ENCODE measurements around the gene VPS37B.
A peak's percentile ranks its signal among the peaks of the same experiment; 100 is the strongest.
"Not testable (repeated sequence)": the region's sequence is repeated elsewhere in the genome, so short reads cannot be mapped to it uniquely, and the experiment has no call there.

Gene VPS37B

DNA sequence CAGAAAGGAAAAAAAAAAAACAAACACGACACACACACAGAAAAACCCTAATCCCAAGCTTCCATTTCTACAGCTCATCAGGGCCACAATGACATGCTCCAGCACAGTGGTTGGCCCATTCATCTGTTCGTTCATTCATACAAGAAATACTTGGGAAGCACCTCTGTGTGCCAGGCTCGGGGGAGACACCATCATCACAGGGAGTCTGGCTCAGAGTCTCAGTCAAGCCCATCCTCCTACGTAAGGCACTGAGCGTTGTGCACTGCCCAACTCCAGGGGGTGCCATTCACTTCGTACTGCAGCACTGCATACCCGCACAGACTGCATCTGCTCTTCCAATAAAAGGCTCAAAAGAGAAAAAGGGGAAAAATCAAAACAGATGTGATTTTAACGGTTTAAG is 15.3 kb downstream of the VPS37B start:
- DNase-seq, result peak; percentile 26

DNA sequence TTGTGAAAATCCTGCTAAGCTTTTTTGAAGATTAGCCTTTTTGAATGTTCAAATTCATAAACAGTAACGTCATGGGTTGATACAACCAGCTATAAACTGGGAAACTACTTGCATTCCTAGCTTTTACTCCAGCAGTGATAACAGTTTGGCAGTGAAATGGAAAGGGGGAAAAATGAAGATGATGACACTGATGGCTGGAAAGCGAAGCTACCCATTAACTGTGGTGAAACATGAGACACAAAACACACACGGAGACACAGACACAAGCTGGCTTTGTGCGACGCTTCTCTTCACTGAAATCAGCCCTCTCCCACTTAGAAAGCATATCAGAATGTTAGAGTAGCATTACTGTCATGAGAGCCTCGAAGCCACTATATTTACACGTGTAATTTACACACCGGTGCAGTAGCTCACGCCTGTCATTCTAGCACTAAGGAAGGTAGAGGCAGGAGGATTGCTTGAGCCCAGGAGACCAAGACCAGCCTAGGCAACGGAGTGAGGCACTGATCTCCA is 15.7 kb downstream of the VPS37B start:
- DNase-seq, result no peak

DNA sequence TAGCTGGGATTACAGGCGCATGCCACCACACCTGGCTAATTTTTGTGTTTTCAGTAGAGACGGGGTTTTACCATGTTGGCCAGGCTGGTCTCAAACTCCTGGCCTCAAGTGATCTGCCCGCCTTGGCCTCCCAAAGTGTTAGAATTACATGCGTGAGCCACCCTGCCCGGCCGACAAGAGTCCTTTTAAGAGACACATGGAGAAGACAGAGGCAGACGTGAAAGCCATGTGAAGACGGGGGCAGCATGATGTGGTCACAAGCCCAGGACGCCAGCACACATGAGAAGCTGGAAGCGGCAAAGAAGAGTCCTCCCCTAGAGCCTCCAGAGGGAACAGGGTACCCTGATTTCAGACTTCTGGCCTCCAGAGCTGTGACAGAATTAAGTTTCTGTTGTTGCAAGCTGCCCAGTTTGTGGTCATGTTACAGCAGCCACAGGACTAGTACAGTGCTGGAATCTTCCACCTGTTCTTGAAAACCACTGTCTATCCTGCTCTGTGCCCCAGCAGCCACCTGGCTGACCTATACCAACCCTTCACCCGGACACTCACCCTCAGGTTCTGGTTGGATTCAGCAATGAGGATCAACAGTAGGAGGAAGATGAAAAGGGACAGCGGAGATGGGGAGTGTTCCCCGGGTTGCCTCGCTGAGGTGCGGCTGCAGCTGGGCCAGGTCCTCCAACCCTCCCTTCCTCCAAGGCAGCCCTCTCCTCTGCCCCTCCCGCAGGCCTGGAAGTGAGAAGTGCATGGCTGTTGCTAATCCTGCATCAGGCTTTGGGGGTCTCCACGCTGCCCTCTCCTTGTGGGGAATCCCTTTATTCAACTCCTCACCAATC is 16.9 kb downstream of the VPS37B start:
- DNase-seq, result no peak

DNA sequence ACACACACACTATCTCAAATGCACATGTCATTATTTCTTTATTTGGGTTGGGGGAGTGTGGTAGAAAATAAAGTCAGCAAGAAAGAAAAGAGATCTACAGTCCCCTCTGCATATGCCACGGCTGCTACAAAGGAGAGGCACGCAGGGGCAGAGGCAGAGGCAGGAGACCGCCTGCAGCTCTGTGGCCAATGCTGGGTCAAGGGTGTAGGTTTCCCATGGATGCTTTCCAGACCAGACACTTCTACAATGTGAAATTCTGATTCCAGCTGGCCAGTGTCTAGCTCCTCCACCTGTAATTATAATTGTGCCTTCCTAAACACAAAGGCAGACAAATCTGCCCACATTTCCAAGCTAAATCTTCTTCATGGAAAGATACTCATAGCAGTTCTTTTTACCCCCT is 19.2 kb downstream of the VPS37B start:
- no peak for DNase-seq

DNA sequence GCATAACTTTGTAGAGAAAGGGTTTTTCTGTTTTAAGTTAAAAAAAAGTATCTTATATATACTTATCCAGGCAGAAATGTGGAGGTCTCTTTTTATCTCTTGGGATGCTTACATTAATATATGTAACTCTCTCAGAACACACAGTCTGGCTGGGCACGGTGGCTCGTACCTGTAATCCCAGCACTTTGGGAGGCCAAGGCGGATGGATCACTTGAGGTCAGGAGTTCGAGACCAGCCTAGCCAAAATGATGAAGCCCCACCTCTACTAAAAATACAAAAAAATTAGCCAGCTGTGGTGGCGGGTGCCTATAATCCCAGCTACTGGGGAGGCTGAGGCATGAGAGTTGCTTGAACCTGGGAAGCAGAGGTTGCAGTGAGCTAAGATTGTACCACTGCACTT is 19.6 kb downstream of the VPS37B start:
- DNase-seq, result not testable (repeated sequence)

DNA sequence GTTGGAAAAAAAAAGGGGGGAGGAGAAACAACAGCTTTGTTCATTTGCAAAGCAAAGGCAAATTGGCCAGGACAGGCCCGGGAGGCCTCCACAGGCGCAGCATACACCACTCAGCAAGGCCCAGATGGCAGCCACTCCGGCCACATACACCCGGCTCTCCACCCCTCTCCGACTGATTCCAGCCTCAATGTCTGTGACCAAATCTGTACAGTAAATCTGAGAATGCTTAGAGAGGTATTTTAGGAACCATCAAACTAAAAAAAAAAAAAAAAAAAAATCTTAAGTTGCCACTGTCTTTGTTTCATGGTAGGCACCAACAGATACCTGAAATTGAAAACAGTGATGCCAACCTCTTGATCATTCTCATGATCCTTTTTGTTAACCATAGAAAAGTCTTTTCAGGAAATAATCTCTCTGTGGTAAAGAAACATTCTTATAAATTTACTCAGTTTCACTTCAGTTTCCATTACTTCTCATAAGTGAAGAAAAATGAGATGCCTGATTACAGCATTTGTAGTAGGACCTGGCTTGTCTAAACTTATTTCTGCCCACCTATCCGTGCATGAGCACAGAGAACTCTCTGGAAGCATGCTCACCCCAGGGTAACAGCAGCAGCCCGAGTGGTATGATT is 20.2 kb downstream of the VPS37B start:
- DNase-seq, result no peak

DNA sequence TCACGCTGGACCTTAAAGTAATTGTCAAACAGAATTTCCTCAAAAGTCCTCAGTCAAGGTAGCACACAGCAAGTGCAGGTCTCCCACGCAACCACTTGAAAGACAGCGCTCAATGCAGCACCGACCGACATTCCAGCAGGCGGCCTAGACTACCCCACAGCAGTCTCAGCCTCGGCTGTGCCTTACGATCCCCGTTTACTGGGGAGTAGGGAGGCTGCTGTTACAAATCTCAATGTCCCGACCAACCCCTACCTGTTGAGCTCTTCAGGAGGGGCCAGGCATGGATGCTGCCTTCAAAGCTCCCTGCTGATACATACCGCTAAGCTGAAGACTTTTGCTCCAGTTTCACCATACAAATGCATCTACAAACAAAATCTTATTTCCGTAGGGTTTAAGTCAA is 21.8 kb downstream of the VPS37B start:
- no peak for DNase-seq

DNA sequence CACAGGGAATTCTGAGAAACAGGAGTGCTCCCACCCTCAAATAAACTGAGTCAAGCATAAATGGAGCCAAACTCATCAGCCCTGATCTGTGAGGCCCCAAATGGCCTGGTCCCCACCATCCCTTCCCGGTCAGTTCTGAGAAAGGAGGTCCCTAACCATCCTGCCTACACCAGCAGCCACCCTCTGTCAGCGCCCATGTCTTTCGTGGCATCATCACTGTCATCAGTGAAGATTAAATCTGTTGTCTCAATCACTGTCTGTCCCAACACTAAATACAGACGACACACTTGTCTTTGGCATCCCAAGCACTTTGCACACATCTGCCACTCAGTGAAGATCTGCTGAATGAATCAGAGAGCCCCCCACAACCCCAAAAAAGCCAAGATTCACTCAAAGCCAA is 22.4 kb downstream of the VPS37B start:
- no peak for DNase-seq

DNA sequence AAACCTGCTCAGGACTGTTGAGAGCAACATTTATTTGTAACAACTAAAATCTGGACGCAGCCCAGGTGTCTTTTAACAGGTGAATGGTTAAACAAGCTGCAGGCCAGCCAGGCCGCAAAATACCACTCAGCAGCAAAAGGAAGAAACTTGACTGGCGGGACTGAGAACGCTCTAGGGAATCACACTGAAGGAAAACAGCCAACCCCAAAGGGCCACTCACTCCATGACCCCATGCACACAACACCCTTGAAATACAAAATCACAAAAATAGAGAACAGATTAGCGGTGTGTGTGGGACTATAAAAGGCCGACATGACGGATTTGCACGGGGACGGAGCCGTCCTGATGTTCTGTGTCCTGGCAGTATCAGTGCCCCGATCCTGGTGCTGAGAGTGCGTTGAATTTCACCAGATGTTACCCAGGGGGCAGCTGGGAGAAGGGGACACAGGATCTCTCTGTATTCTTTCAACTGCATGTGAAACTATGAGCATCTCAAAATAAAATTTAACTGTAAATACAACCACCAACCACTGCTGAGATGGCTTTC is 23.0 kb downstream of the VPS37B start:
- no peak for DNase-seq

DNA sequence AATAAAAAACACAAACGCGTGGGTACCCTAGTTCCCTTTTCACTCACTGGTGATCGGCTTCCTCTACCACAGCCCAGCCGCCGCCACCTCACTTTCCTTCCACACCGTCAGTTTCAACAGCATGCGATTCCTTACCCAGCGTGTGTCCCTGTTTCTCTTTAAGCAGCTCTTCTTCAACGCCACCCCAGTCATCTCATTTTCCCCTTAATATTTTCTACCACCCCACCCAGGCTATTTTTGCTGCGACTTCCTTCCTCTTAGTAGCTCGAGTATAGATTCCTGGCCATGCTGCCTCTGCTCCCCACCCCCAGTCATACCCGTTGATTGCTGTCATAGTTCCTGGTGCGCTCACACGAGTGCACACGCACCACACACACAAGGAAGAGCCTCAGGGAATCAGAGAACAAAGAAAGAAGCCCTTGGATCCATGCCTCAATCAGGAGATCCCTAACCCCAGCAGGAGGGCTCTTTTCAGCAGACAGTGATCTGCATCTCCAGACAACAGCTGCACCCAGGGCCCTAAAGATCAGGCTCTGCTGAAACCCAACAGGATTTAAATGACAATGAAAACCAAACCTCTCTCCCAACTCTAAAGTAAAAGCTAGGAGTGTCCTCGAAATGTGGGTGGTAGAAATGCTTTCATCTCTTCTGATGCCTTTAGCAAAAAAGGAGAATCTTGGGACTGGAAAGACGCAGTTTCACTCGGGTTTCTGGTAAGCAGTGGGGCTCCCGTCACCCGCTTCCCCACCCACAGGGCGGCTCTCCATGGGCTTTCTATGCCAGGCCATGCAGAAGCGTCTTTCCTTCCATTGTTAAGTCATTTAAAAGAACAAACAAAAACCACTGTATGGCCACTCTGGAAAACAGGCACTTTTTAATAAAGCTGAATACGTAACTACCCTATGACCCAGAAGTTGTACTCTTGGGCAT is 23.8 kb downstream of the VPS37B start:
- DNase-seq, result peak; percentile 75

DNA sequence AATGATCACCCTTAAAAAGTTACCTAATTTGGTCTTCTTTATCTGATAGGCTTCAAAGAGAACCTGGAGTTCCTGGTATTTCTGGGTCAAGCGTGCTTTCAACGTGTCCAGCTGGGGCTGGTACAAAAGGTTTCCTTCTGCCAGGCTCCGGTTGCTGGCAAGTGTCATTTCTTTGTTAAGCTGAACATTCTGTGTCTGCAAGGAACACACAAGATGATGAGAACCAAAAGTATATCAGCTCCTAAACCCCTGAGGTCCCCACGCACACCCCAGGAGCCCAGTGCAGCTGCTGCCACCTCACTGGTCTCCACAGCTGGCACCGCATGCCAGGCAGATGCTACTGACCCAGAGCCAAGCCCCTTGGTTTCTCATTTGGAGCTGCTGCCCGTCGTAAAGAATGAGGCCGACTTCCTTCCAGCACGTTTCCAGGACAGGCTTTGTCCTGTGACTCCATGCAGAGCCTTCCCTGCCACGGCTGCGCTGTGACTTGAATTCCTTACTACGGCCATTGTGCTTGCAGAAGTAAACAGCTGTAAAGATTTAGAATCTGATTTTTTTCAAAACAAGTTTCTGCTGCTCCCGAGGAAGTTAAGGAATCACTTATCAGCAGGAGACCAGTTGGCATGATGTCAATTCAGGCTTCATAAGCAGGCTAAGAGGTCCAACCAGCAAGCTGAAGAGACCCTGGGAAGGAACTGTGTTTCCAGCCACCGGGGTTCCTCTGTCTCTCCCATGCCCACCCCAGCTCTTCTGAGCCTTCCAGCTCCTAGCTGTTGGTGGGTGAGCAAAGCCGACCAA is 24.9 kb downstream of the VPS37B start:
- no peak for DNase-seq

DNA sequence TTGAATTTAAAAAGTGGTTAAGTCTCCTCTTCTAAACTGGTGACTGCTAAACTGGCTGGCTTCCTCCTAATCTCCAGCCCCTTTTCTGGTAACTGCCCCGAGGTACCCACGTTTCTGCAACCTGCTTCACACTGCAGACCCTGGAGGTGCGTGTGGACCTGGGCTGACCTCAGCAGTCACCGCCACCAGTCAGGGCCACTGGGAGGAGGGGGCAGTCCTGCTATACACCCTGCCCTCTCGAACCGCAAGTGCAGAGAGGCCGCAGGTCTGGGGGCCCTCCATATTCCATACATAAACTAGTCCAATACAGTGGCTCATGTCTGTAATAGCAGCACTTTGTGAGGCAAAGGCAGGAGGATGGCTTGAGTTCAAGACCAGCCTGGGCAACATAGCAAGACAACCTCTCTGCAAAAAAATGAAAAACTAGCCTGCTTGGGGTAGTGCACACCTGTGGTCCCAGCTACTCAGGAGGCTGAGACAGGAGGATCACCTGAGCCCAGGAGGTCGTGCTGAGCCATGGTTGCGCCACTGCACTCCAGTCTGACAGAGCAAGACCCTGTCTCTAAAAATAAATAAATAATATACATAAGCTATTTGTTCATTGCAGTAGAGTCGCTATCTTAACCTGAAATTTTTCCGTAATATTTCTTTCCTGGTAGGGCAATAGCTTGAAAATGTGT is 25.6 kb downstream of the VPS37B start:
- no peak for DNase-seq

DNA sequence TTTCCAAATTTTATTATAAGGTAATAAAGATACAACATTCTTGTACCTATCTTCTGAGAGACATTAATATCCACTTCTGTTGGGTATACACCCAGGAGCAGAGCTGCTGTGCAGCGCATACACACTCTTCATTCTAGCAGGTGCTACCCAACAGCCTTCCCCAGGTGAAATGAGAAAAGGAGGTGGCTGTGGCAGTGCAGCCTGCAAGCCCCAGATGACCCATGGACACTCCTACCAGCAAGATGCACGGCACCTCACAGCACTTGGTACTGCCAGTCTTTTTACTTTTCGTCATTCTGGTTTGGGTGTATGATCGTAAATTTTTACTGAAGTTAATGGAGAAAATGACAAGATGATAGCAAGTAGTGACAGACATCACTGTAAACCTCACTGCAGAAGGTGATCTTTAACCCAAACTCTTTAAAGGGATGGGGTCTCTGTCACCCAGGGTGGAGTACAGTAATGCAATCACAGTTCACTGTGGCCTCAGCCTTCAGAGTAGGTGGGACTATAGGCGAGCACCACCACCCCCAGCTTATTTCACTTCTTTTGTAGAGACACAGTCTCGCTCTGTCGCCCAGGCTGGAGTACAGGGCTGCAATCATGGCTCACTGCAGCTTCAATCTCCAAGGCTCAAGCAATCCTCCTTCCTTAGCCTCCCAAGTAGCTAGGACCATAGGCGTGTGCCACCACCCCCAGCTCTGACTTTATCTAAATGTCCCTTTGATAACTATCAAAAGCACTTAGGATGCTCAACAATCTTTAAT is 26.5 kb downstream of the VPS37B start:
- DNase-seq, result no peak

DNA sequence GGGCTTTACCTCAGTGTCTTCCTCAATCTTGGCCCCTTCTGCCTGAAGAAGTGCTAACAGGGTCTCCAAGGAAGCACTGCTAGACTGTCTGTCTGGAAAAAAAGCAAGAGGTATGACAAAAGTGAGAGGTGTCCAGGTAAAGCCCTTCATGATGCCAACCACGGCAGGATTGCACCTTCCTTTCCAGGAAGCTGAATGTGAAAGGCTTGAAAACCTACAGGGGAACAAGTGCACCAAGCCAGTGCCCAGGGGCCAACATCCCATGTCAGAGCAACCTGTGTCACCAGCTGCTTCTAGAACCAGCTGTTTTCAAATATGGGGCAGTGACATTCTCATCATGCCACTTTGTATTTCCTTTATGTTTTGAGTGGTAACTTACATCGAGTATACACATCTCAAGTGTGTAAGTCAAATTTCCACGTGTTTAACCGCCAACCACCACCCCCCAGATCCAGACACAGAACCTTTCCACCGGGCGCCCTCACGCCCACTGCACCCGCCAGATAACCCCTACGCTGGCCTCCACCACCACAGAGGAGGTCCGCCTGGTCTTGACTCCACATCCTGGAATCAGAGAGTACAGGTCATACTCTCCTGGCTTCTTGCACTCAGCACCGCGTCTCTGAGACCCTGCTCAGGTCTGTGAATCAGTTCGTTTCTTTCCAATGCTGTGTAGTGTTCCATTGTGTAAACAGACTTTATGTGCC is 27.3 kb downstream of the VPS37B start:
- DNase-seq, result no peak

DNA sequence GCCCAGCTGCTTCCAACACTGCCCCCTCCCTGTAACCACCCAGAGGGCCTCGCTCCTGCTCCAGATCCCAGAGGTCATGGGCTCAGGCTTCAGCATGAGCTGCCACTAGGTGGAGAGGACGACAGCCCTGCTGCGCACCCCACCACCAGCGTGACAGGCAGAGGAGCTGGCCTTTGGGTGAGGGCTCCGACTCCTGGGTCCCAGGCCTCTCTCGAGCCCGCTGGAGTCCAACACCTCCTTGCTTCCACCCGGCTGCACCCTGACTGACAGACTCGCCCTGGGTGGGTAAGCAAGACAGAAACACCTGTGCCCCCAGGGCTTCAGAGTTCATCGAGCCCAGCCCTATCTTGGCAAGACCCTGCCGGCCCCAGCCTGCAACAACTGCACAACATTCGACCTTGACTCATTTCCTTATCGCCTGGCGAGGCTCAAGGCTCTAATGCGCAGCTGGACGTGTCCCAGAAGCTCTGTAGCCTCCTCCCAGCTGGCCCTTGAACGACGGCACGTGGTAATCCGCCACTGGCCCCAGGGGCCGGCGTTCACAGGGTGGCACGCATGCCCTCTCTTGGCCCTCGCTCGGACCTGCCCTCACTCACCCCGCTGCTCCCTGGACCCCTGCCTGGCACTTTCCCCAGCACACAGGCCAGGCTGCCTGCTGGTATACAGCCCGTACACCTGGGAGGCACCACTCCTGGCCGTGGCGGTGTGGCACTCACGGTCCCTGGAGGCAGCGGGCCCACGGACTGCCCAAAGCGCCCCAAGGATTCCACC is 28.0 kb downstream of the VPS37B start:
- DNase-seq, result no peak

DNA sequence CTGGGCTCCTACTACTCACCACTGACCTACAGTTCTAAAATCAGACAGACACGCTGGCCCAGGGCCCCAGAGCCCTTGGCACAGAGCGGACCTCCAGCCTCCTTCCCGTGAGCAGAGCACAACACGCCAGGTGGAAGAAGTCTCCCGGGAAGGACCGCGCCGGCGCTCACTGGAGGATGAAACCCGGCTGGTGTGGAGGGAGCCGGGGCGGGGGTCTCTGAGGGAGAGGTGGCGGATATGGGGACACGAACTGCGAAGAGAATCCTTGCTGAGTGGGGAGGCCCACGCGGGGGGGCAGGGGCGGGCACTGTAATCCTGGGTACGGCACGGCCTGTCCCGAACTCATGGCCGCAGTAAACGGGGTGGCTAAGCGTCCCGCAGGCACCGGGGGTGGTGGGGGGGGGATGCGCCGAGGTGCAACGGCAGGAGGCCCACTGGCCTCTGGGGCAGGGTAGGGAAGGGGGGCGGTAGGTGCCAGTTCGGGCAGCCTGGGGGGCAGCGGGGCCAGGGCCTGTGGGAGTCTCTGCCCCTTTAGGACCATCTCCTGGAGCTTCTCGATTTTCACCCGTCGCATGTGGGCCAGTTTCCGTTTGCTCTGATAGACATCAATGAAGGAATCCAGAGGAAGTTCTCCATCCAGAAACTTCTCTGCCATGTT is 28.8 kb downstream of the VPS37B start:
- no peak for DNase-seq

DNA sequence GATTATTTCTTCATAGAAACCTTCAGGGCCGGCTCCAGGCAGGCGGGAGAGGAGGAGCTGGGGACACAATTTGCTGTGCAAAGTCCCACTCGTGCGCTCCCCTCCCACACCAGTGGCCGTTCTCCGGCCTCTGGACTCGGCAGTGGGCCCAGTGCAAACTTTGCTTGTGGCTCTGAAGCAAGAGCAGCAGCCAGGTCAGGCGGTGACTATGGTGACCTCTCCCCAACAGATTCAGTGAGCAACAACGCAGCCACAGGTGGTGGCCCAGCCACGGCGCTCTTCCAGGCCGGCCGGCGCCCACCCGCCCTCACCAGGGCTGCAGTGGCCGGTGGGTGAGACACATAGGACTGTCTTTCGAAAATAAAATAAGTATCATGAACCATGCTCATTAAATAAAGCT is 29.5 kb downstream of the VPS37B start:
- DNase-seq, result no peak
